Epithelial cell of esophagus (primary cell): Measurements from ENCODE around the gene RHOBTB3.
"Not testable (repeated sequence)": the region's sequence is repeated elsewhere in the genome, so short reads cannot be mapped to it uniquely, and the experiment has no call there.

ENCODE experiments used
- DNase-seq: peaks from one replicate; pipeline ENCODE4 v3.0.0; 2010; ENCODE audit warnings: low read depth
- H3K4me3 ChIP-seq: 2 replicates; pipeline ENCODE4 v1.5.1; 2011; ENCODE audit warnings: mild to moderate bottlenecking, low read length, control low read depth
- TF ChIP-seq, protein P1 (sequence below): IDR thresholded peaks from 2 replicates; pipeline ENCODE4 v1.5.1; 2011; ENCODE audit warnings: low read depth, mild to moderate bottlenecking, low read length, control low read depth, inconsistent platforms; ENCODE audit not compliant: insufficient read depth; ENCODE audit errors: missing control alignments

Gene RHOBTB3

DNA sequence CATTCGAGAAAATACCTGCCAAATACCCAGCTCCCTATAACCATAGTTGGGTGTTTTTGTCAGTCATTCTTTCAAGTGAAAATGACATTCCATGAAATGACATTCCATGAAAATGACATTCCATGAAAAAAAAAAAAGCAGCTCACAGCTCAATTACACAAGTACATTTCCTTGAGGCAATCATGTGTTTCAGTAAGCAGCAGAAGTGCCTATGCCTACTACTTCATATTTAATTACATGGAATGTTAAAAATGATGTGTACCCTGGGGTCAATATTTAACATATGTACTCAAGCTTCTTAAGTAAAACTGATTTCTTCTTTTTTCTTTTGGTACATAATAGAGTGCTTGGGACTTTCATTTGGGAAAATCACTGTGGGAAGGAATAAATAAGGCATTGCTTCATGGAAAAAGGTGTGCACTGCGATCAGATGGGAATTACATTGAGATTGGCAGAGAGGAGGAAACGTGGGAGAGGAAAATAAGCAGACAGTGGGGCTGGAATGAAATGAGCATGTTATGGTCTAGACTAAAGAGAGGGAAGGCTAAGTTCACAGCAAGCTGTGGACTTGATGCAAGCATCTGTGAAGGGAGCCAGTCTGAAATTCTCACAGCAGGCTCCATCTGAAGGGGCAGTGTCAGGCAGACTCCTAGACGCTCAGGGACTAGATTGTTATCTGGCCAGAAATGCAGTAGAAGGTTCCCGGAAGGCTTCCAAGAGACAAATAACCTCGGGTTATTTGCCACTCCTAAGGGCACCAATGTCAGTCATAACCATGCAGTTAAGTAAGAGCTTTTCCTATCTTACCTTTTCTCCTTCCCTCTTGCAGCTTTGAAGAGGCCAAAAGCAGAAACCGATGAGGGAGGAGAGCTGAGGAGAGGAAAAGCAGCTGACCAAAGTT is 33.1 kb upstream of the RHOBTB3 start:
- no peak overlapping the region for H3K4me3 ChIP-seq
- DNase-seq = no peak
- TF ChIP-seq, protein P1, sequence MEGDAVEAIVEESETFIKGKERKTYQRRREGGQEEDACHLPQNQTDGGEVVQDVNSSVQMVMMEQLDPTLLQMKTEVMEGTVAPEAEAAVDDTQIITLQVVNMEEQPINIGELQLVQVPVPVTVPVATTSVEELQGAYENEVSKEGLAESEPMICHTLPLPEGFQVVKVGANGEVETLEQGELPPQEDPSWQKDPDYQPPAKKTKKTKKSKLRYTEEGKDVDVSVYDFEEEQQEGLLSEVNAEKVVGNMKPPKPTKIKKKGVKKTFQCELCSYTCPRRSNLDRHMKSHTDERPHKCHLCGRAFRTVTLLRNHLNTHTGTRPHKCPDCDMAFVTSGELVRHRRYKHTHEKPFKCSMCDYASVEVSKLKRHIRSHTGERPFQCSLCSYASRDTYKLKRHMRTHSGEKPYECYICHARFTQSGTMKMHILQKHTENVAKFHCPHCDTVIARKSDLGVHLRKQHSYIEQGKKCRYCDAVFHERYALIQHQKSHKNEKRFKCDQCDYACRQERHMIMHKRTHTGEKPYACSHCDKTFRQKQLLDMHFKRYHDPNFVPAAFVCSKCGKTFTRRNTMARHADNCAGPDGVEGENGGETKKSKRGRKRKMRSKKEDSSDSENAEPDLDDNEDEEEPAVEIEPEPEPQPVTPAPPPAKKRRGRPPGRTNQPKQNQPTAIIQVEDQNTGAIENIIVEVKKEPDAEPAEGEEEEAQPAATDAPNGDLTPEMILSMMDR = no peak

- TF ChIP-seq, protein P1 = no peak
- no peak for DNase-seq
- no peak overlapping the region for H3K4me3 ChIP-seq
Observed at GRCh38 chr5:95699337-95699736, 31.8 kb upstream of the RHOBTB3 start.

DNA sequence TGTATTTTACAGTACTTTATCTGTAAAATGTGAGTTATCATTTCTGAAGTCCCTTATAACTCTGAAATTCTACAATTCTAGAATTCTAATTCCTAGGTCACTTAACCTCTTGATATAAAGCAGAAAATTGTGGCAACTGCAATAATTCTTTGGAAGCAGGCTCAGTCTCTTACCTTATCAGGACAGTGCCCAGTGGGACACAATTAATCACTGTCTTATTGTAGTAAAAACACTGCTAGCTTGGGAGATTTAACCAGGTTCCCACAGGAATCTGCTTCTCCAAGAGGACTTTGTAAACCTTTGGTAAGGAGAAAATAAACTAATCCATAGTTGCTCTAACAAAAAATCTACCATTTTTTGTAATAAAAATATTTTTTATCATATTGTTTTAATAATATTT is 30.1 kb upstream of the RHOBTB3 start:
- no peak overlapping the region for H3K4me3 ChIP-seq
- TF ChIP-seq, protein P1 = no peak
- DNase-seq = no peak

DNA sequence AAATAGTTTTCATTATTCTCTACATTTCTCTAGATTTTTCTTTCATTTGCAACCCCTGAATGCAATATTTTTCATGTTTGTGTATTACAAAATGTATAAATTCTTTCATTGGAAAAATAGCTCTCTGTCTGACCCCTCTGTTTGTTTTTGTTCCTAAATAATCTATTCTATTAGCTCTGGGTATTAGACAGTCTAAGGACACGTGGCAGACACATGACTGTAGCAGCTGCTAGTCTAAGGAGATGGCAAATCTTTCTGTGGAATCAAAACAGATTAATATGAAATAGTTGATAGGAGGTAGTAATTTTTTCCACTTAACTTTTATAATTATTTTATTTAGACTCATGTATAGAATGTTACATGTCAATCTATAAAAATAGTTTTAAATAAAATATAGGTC is 27.0 kb upstream of the RHOBTB3 start:
- DNase-seq = no peak
- H3K4me3 ChIP-seq = no peak overlapping the region
- TF ChIP-seq, protein P1 = no peak

- not testable (repeated sequence) for DNase-seq, H3K4me3 ChIP-seq
Observed at GRCh38 chr5:95706196-95706595, 24.9 kb upstream of the RHOBTB3 start.

GRCh38 chr5:95707055-95707454 is 24.1 kb upstream of the RHOBTB3 start:
- H3K4me3 ChIP-seq = no peak overlapping the region
- DNase-seq = no peak
- TF ChIP-seq, protein P1 = no peak

DNA sequence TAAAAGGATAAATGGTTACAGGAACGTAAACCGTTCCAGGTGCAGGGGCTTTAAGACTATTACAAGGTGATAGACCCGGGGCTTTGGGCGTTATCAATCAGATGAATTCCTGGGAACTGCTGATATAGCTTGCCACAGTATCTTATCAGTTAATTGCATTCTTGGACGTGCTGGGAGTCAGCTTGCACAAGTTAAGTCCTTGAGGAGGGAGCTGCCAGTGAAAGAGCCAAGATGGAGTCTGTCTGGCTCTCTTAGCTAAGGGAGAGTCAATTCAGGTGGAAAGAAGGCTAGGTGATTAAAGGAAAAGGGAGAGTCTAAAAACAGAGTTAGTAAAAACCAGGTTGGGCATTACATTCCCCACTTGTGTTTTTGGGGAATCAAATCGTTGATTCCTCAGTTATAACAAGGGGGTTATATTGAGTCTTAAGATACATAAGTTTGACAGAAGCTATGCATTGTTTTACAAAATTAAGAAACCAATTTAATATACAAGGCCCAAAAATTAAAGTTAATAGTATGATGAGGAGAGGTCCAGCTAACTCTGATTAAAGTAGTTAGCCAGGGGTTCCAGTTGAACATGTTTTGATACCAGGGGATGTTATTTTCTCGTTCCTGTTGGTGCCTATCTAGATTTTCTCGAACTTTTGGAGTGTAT is 23.5 kb upstream of the RHOBTB3 start:
- H3K4me3 ChIP-seq, DNase-seq: not testable (repeated sequence)

- no peak for DNase-seq
- no peak overlapping the region for H3K4me3 ChIP-seq
- TF ChIP-seq, protein P1 = no peak
Observed at GRCh38 chr5:95708876-95709275, 22.3 kb upstream of the RHOBTB3 start.
